Panc1 (cell line): ENCODE data around the gene CAMK1D. TPM values are rescaled to one million over a fixed set of nuclear protein-coding genes. Genes with fewer than 3 reads are reported as not detected.

Experiments
- ATAC-seq: fragments of 200-7000 bp; cut with Tn5 transposase; 2 replicates; pipeline ENCODE4 v1.9.1; 2020; ENCODE audit warnings: mild to moderate bottlenecking, moderate library complexity
- BruUV-seq: library from RNA; stranded (reverse); fragments of 400-500 nt; replicated peaks from 2 replicates; lab custom pipeline; 2021; lab: Mats Ljungman, UMichigan
- CTCF ChIA-PET: fragments of 300-600 bp; sonication (Branson Sonifier 250); formaldehyde crosslinking; loops from one replicate; lab custom pipeline; 2022; ENCODE audit warnings: antibody characterized with exemption; lab: Charles Lee
- POLR2A ChIA-PET: fragments of 300-600 bp; sonication (Branson Sonifier 250); formaldehyde crosslinking; loops from one replicate; lab custom pipeline; 2022; ENCODE audit warnings: antibody characterized with exemption; lab: Charles Lee
- DNase-seq: peaks from one replicate; pipeline ENCODE4 v3.0.0-alpha.2; 2010; ENCODE audit warnings: low read depth, low spot score
- H3K27ac ChIP-seq: 2 replicates; pipeline ENCODE4 v1.5.1; 2011; ENCODE audit warnings: mild to moderate bottlenecking, low read length, inconsistent platforms
- H3K27me3 ChIP-seq: fragments of 200-500 bp; sonication (Bioruptor generic); 2 replicates; pipeline ENCODE4 v1.6.0; 2014; ENCODE audit warnings: low read length, inconsistent platforms; ENCODE audit not compliant: control insufficient read depth, insufficient read depth
- H3K36me3 ChIP-seq: fragments of 200-500 bp; sonication (Bioruptor generic); 2 replicates; pipeline ENCODE4 v1.5.1; 2014; ENCODE audit warnings: inconsistent platforms, mild to moderate bottlenecking, low read length, moderate library complexity; ENCODE audit not compliant: control insufficient read depth, insufficient read depth
- H3K4me1 ChIP-seq: 2 replicates; pipeline ENCODE4 v1.5.1; 2011; ENCODE audit warnings: inconsistent platforms, mild to moderate bottlenecking, low read length, moderate library complexity; ENCODE audit not compliant: control insufficient read depth, insufficient read depth
- H3K4me3 ChIP-seq, 2 experiments: 2 replicates each; pipeline ENCODE4 v1.5.1; 2011 to 2012; ENCODE audit warnings: low read depth in 2 of 2, low read length in 2 of 2, mild to moderate bottlenecking in 2 of 2, inconsistent platforms in 1 of 2, moderate library complexity in 1 of 2
- H3K9me3 ChIP-seq: fragments of 200-500 bp; sonication (Bioruptor generic); 2 replicates; pipeline ENCODE4 v1.5.1; 2014; ENCODE audit warnings: low read depth, mild to moderate bottlenecking, inconsistent platforms, low read length, moderate library complexity; ENCODE audit not compliant: control insufficient read depth, insufficient read depth
- CTCF ChIP-seq: fragments of 450-650 bp; IDR thresholded peaks from 2 replicates; pipeline ENCODE4 v1.5.1; 2017; ENCODE audit warnings: mild to moderate bottlenecking
- POLR2AphosphoS5 ChIP-seq: IDR thresholded peaks from 2 replicates; pipeline ENCODE4 v1.6.1; 2012; ENCODE audit warnings: mild to moderate bottlenecking, low read depth, low read length, moderate library complexity
- REST ChIP-seq, 2 experiments: IDR thresholded peaks; 2 replicates each; pipeline ENCODE4 v1.6.1; 2011 to 2012; ENCODE audit warnings: low read depth in 2 of 2, control low read depth in 1 of 2, low read length in 1 of 2, mild to moderate bottlenecking in 1 of 2, moderate library complexity in 1 of 2; ENCODE audit not compliant: insufficient read depth in 1 of 2
- SIN3A ChIP-seq: IDR thresholded peaks from 2 replicates; pipeline ENCODE4 v1.6.1; 2012; ENCODE audit warnings: low read depth, mild to moderate bottlenecking, low read length, moderate library complexity, borderline replicate concordance; ENCODE audit not compliant: insufficient read depth
- TCF7L2 ChIP-seq: IDR thresholded peaks from 2 replicates; pipeline ENCODE4 v1.6.1; 2011; ENCODE audit warnings: mild to moderate bottlenecking, low read depth, low read length, inconsistent platforms
- in situ Hi-C: cut with HindIII; loops from 2 replicates; pipeline ENCODE4 v1.10.0; 2016; ENCODE audit warnings: low sequenced_read_pairs, low pct_unique_long_range_greater_than_20kb
- intact Hi-C: fragments of 100-400 bp; cut with micrococcal nuclease; formaldehyde crosslinking; loops from one replicate; pipeline ENCODE4 v1.10.0; 2022; ENCODE audit not compliant: unreplicated experiment
- total RNA-seq: library from RNA; stranded (reverse); gene quantifications from one replicate; pipeline ENCODE4 v1.2.1, GENCODE V29; 2021; ENCODE audit not compliant: unreplicated experiment

Gene CAMK1D
- total RNA-seq, 1 experiment from 2014 or later: 5.7 TPM

GRCh38 chr10:12511651-12512050 is 162.3 kb downstream of the CAMK1D start:
- in situ Hi-C loops: no loop called here
- ATAC-seq (no peak), DNase-seq (no peak)
- no peaks in the 10 kb centered on the region for H3K27me3 ChIP-seq
- no peaks in the 10 kb centered on the region for H3K36me3 ChIP-seq
- TF ChIP-seq TCF7L2: no peak
- no peak for TF ChIP-seq SIN3A
- no peak overlapping the region for H3K4me3 ChIP-seq
- BruUV-seq: no TSS peak
- no peaks in the 10 kb centered on the region for H3K4me1 ChIP-seq
- ChIA-PET POLR2A (no interaction called here), CTCF (no interaction called here)
- H3K27ac ChIP-seq: no peak overlapping the region
- intact Hi-C loops: no loop called here
- no peaks in the 10 kb centered on the region for H3K9me3 ChIP-seq

DNA sequence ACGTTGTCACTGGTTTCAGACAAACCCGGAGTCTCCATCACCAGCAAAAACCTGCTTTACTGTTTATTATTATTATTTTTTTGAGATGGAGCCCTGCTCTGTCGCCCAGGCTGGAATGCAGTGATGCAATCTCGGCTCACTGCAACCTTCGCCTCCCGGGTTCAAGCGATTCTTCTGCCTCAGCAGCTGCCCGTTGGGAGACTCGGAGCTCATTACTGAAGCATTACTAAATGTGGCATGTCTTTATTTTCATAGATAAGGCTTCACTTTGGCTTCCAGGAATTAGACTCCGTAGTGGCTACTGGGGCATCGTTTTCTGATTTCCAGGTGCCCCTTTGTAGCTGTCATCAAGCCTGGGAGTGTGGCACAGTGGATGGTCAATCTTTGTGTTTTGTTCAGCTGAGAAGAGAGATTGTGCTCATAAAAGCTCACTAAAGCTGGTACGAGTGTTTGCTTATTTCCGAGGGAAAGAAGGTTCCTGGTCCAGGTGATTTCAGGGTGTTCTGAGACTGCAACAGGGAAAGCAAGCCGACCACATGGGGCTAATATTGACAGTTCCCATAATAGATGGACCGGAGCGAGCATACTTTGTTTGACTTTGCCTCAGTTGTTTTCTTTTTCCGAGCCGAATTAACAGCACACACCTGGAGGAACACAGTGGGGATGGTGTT is 163.1 kb downstream of the CAMK1D start:
- ATAC-seq: no peak
- Histone ChIP-seq H3K27me3 (no peaks in the 10 kb centered on the region), H3K4me3 (no peak overlapping the region), H3K4me1 (no peaks in the 10 kb centered on the region), H3K27ac (no peak overlapping the region), H3K9me3 (no peaks in the 10 kb centered on the region), H3K36me3 (no peaks in the 10 kb centered on the region)
- in situ Hi-C loops: no loop called here
- BruUV-seq: no TSS peak
- POLR2A ChIA-PET: no interaction called here
- TF ChIP-seq REST (IDR thresholded peaks at IDR 0.05; ENCODE audit: insufficient read depth in 1 of 2, low read depth in 2 of 2, low read length in 1 of 2) (no peak), TCF7L2 (no peak), SIN3A (no peak), CTCF (no peak), POLR2AphosphoS5 (no peak)
- no peak for DNase-seq
- CTCF ChIA-PET: no interaction called here
- intact Hi-C loops: no loop called here

DNA sequence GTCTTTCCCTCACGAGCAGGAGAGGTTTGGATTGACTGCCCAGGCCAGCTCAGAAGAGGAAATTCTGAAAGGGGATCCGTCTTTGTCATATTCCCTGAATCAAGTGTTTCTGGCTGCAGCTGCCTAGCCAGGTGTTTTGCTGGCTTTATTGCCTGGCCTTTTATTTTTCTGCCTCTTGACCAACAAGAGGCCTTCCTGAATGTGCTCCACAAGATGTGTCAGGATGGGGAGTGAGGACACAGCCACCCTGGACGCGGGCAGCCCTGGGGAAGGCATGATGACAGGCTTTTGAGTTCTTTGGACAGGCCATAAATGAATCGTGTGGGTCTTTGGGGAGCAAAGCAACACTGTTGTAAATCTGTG is 163.6 kb downstream of the CAMK1D start:
- CTCF ChIA-PET: no interaction called here
- TF ChIP-seq REST (IDR thresholded peaks at IDR 0.05; ENCODE audit: insufficient read depth in 1 of 2, low read depth in 2 of 2, low read length in 1 of 2) (no peak), SIN3A (no peak), TCF7L2 (no peak), POLR2AphosphoS5 (no peak), CTCF (no peak)
- Histone ChIP-seq H3K4me3 (no peak overlapping the region), H3K4me1 (no peaks in the 10 kb centered on the region), H3K36me3 (no peaks in the 10 kb centered on the region), H3K27ac (no peak overlapping the region), H3K27me3 (no peaks in the 10 kb centered on the region), H3K9me3 (no peaks in the 10 kb centered on the region)
- DNase-seq: no peak
- ATAC-seq: no peak
- intact Hi-C loops: no loop called here
- in situ Hi-C loops: no loop called here
- POLR2A ChIA-PET: no interaction called here
- no TSS peak for BruUV-seq
